SK-N-SH treated with all-trans-retinoic acid at 6 μM for 48 hours (cell line): ENCODE measurements around the gene FAM153A.
"Not testable (repeated sequence)": the region's sequence is repeated elsewhere in the genome, so short reads cannot be mapped to it uniquely, and the experiment has no call there.

Experiments
- ESRRG ChIP-seq: fragments of 250-450 bp; sonication (Bioruptor Pico); IDR thresholded peaks from 2 replicates; pipeline ENCODE4 v1.6.1; 2021; ENCODE audit warnings: mild to moderate bottlenecking
- TF ChIP-seq, protein P1 (sequence below): fragments of 250-450 bp; sonication (Bioruptor Pico); IDR thresholded peaks from 2 replicates; pipeline ENCODE4 v1.8.0; 2020; ENCODE audit warnings: mild to moderate bottlenecking, moderate library complexity, borderline replicate concordance

DNA sequence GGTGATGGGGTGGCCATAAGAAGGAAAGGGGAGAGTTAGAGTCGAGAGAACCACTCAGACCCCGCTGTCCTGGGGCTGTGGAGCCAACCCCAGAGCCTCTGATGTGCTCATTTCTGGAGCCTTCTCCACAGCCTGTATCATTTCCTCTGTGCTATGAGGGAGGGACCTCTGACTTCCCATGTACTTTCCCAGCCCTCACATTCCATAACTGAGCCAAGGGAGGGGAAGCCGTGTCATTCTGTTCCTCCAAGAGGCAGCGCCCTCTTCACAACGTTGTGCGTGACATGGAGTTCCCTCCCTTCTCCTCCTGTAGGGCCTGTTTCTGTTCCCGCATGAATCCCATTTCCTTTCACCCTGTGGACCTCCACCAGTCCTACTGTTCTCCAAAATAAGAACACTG is 57.8 kb downstream of the FAM153A start:
- TF ChIP-seq ESRRG (CRISPR knock-in tag) = not testable (repeated sequence)
- TF ChIP-seq, protein P1, sequence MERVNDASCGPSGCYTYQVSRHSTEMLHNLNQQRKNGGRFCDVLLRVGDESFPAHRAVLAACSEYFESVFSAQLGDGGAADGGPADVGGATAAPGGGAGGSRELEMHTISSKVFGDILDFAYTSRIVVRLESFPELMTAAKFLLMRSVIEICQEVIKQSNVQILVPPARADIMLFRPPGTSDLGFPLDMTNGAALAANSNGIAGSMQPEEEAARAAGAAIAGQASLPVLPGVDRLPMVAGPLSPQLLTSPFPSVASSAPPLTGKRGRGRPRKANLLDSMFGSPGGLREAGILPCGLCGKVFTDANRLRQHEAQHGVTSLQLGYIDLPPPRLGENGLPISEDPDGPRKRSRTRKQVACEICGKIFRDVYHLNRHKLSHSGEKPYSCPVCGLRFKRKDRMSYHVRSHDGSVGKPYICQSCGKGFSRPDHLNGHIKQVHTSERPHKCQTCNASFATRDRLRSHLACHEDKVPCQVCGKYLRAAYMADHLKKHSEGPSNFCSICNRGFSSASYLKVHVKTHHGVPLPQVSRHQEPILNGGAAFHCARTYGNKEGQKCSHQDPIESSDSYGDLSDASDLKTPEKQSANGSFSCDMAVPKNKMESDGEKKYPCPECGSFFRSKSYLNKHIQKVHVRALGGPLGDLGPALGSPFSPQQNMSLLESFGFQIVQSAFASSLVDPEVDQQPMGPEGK = not testable (repeated sequence)
